ENCODE results near the gene ARHGAP21. TPM values are rescaled to one million over a fixed set of nuclear protein-coding genes. Genes with fewer than 3 reads are reported as not detected.

The ARHGAP21 gene
- total and polyA plus RNA-seq, 9 of the 15 experiments (the other 6 are each of a cell fraction or from before 2014, with no cell fraction given): 13.6 to 145 (median 60.8) TPM

GRCh38 chr10:24569828-24570657 lies 153.6 kb downstream of the ARHGAP21 start:
- Histone ChIP-seq H3K9me3 (replicated peaks; ENCODE audit: control insufficient read depth, insufficient read depth, low read depth, low read length) (no peaks in the 10 kb centered on the region), H3K79me2 (ENCODE audit: control insufficient read depth, insufficient read depth, low read length) (no peaks in the 10 kb centered on the region; the same call in 2 of the 3 replicates), H3K9me1 (ENCODE audit: control insufficient read depth, insufficient read depth, low read length) (no peaks in the 10 kb centered on the region), H2AFZ (ENCODE audit: low read depth, low read length) (peak overlapping the region; percentile 92), H4K20me1 (replicated peaks; ENCODE audit: control insufficient read depth, insufficient read depth, low read length) (no peaks in the 10 kb centered on the region), H3K27me3 (ENCODE audit: control insufficient read depth in 2 of 2, insufficient read depth in 2 of 2, low read length in 2 of 2) (no peaks in the 10 kb centered on the region), H3K27ac (ENCODE audit: extremely low read depth, low read depth, low read length) (peak overlapping the region; percentile 95), H3K4me1 (replicated peaks in 1 of 2; ENCODE audit: control insufficient read depth in 2 of 2, insufficient read depth in 2 of 2, low read length in 2 of 2) (peaks cover 39 to 48% of the 10 kb centered on the region in 2 experiments), H3K4me2 (ENCODE audit: insufficient read depth, low read length) (peak overlapping the region; percentile 68), H3K9ac (ENCODE audit: insufficient read depth in 1 of 2, low read depth in 2 of 2, low read length in 2 of 2) (peak overlapping the region; percentile 74 to 87), H3K36me3 (ENCODE audit: control insufficient read depth, insufficient read depth, low read length) (no peaks in the 10 kb centered on the region), H3K4me3 (peak overlapping the region; percentile 19; the same call in 1 of the 2 replicates)
- WGBS (ENCODE audit: insufficient coverage, low coverage, missing lambda C conversion rate): 9% methylated on average over 11 of the region's 12 CpGs
- intact Hi-C loops (cut with micrococcal nuclease): no loop called here
- FAIRE-seq: peak; percentile 54
- BruUV-seq (replicated peaks): TSS peak; percentile 84
- peak; percentile 27 to 73 (median 38) for DNase-seq (ENCODE audit: extremely low read depth in 1 of 4, low spot score in 3 of 4)
- ChIA-PET CTCF (ENCODE audit: low intra/inter-chr PET ratio) (no interaction called here), POLR2A (interaction anchor here (0.5 to 1.9 kb wide), 7 partner anchors 8 to 563 kb away, joined by 3 to 12 read pairs (median 3); no protein-coding TSS in a partner anchor)
- ATAC-seq: peak; percentile 53
- in situ Hi-C loops (cut with MboI): no loop called here
- TF ChIP-seq NFIX (CRISPR knock-in tag; IDR thresholded peaks at IDR 0.05; ENCODE audit: low read depth) (0 out of 2 replicates have a peak, but pooled peaks have one; percentile 5), DMBX1 (CRISPR knock-in tag; IDR thresholded peaks at IDR 0.05; ENCODE audit: borderline replicate concordance) (peak; percentile 59; the same call in 1 of the 2 replicates), ILF3 (IDR thresholded peaks at IDR 0.05; ENCODE audit: borderline replicate concordance) (no peak), CREB3 (tag; conservative IDR thresholded peaks at IDR 0.05; ENCODE audit: low read depth) (peak; percentile 38), GMEB1 (CRISPR knock-in tag; IDR thresholded peaks at IDR 0.05) (no peak), ZNF511 (CRISPR knock-in tag; IDR thresholded peaks at IDR 0.05) (no peak), ZBTB11 (CRISPR knock-in tag; IDR thresholded peaks at IDR 0.05) (peak in 1 of 3 experiments; percentile 17; a peak in 1 of 6 replicates), KDM4B (IDR thresholded peaks at IDR 0.05; ENCODE audit: borderline replicate concordance in 2 of 2, low read depth in 1 of 2) (no peak), NFE2L1 (tag; IDR thresholded peaks at IDR 0.05; ENCODE audit: borderline replicate concordance, low read depth) (no peak), SMARCC2 (IDR thresholded peaks at IDR 0.05; ENCODE audit: low read depth) (no peak), POLR2G (IDR thresholded peaks at IDR 0.05; ENCODE audit: low read depth, low read length) (no peak), CXXC5 (CRISPR knock-in tag; IDR thresholded peaks at IDR 0.05) (peak; percentile 53)
